Measurements from ENCODE around the gene HDDC3.

GRCh38 chr15:90887037-90887481 lies 45.3 kb downstream of the HDDC3 start:
- TF ChIP-seq POLR2AphosphoS5 (IDR thresholded peaks at IDR 0.05): no peak
- TF ChIP-seq, protein P1, sequence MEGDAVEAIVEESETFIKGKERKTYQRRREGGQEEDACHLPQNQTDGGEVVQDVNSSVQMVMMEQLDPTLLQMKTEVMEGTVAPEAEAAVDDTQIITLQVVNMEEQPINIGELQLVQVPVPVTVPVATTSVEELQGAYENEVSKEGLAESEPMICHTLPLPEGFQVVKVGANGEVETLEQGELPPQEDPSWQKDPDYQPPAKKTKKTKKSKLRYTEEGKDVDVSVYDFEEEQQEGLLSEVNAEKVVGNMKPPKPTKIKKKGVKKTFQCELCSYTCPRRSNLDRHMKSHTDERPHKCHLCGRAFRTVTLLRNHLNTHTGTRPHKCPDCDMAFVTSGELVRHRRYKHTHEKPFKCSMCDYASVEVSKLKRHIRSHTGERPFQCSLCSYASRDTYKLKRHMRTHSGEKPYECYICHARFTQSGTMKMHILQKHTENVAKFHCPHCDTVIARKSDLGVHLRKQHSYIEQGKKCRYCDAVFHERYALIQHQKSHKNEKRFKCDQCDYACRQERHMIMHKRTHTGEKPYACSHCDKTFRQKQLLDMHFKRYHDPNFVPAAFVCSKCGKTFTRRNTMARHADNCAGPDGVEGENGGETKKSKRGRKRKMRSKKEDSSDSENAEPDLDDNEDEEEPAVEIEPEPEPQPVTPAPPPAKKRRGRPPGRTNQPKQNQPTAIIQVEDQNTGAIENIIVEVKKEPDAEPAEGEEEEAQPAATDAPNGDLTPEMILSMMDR (IDR thresholded peaks at IDR 0.05): no peak

Measured in stomach (tissue), 4 donors.